ENCODE data around the gene AK5.
A peak's percentile ranks its signal among the peaks of the same experiment; 100 is the strongest.
"Not testable (repeated sequence)": the region's sequence is repeated elsewhere in the genome, so short reads cannot be mapped to it uniquely, and the experiment has no call there.

AK5 gene

GRCh38 chr1:77509051-77509492, 227.3 kb downstream of the AK5 start:
- DNase-seq (ENCODE audit: low read depth in 2 of 2): peak in 1 of 2 donors; percentile 46
- no peak for TF ChIP-seq CTCF (IDR thresholded peaks at IDR 0.05; ENCODE audit: low read depth, low read length)
- no peak overlapping the region for H3K4me3 ChIP-seq (replicated peaks in 1 of 2; ENCODE audit: low read depth in 2 of 2, low read length in 2 of 2)

GRCh38 chr1:77509898-77510297, 228.1 kb downstream of the AK5 start:
- no peak overlapping the region for H3K4me3 ChIP-seq (replicated peaks in 1 of 2; ENCODE audit: low read depth in 2 of 2, low read length in 2 of 2)
- DNase-seq (ENCODE audit: low read depth in 2 of 2): no peak
- TF ChIP-seq CTCF (IDR thresholded peaks at IDR 0.05; ENCODE audit: low read depth, low read length): no peak

- peak; percentile 88 to 95 for DNase-seq (ENCODE audit: low read depth in 2 of 2)
- TF ChIP-seq CTCF (IDR thresholded peaks at IDR 0.05; ENCODE audit: low read depth, low read length): no peak
- H3K4me3 ChIP-seq (replicated peaks in 1 of 2; ENCODE audit: low read depth in 2 of 2, low read length in 2 of 2): no peak overlapping the region
Observed at GRCh38 chr1:77511440-77511840, 229.6 kb downstream of the AK5 start.

- H3K4me3 ChIP-seq (replicated peaks in 1 of 2; ENCODE audit: low read depth in 2 of 2, low read length in 2 of 2); DNase-seq (ENCODE audit: low read depth in 2 of 2): not testable (repeated sequence)
Observed at GRCh38 chr1:77512650-77513049, 230.8 kb downstream of the AK5 start.

DNA sequence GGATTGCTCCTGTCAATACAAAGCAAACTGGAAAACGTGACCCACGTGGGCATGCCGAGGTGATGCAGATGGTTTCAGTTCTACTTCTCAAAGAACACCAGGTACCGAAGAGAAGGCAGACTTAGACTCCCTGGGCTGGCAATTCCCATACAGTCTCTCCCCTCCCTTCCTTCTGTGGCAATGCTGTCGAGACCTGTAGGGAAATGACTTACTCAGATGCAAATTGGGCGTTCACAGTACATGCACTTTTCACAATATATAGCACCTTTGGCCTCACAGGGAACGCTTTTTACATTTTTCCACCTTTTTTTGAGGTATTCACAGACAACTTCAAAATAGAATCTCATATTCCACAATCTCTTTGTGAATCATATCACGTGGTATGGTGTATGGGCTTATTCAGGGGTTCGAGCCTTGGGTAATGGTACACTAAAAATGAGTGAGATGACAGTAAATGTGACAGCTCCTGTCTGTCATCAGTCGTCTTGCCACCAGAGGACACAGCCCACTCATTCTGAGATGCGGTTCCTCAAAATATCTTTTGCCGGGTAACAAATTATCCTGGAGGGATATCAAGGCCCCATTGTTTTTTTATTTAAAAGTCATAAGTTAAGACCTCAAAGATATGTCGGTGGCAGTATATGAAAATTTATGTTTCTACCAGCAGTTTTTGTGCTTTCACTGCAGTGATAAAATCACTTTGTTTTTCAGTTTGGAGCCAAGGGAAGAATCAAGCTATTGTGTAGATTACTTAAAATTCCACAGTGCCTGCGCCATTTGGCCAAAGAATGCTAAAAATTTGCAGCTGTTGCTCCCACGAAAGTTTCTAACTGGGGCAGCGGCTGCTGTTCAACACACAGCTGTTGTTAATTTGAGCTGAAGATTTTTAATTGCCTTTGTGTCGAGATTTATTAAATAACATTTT, 232.3 kb downstream of the AK5 start:
- TF ChIP-seq CTCF (IDR thresholded peaks at IDR 0.05; ENCODE audit: low read depth, low read length): no peak
- no peak overlapping the region for H3K4me3 ChIP-seq (replicated peaks in 1 of 2; ENCODE audit: low read depth in 2 of 2, low read length in 2 of 2)
- DNase-seq (ENCODE audit: low read depth in 2 of 2): peak; percentile 93 to 94

DNA sequence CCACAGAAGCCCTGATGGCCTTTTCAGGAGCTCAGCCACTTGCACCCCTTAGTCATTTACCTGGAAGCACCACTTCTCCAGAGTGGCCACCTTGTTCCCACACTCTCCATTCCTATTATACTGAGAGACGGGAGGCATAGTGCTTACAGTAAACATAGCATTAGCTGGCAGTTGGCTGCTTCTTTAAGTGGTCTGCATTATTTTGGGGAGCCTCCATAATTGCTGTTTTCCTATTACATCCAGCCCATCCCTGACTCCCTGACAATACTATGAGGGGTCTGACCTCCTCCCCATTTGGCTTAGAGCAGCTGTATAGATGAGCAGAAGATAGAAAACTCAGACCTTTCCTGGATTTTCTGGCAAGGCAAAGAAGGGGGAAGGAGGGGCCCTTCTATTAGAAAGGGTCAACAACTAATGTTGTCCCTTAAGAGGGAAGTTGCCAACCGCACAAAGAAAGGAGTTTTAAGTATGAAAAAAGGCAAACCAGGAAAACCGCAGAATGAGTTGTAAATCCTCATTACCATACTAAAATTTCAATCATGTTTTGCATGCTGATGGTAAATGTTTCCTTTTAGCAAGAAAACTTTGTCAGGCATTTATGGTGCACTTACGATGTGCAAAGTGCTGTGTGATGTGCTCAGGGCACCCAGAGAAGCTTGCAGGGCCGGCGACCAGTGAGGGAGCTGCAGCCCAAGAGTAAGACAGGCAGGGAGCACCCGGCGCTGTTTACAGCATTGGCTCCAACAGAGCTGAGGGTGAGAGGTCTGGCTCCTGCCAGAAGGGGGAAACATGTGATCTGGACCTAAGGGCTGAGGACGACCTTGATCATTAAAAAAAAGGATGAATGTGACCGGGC, 233.3 kb downstream of the AK5 start:
- H3K4me3 ChIP-seq (replicated peaks in 1 of 2; ENCODE audit: low read depth in 2 of 2, low read length in 2 of 2): no peak overlapping the region
- DNase-seq (ENCODE audit: low read depth in 2 of 2): peak; percentile 75 to 83
- peak; percentile 36 for TF ChIP-seq CTCF (IDR thresholded peaks at IDR 0.05; ENCODE audit: low read depth, low read length)

DNA sequence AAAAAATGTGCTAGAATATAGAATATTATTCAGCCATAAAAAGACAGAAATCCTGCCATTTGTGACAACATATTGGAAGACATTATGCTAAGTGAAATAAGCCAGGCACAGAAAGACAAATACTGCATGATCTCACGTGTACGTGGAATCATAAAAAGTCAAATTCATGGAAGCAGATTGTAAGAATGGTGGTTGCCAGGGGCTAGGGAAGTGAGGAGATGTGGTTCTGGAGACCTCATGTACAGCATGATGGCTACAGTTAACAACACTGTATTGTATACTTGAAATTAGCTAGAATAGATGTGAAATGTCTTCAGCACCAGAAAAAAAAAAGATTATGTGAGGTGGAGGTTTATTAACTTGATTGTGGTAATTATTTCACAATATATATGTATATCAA, 234.3 kb downstream of the AK5 start:
- no peak for TF ChIP-seq CTCF (IDR thresholded peaks at IDR 0.05; ENCODE audit: low read depth, low read length)

More for the DNA sequence above, 234.3 kb downstream of the AK5 start:
- no peak overlapping the region for H3K4me3 ChIP-seq (replicated peaks in 1 of 2; ENCODE audit: low read depth in 2 of 2, low read length in 2 of 2)
- DNase-seq (ENCODE audit: low read depth in 2 of 2): no peak
